ENCODE measurements around the gene HLA-DOA.

The HLA-DOA gene

GRCh38 chr6:32967151-32968091, 42.0 kb downstream of the HLA-DOA start (continued):
- TF ChIP-seq PRDM10 (tag by site-specific recombination; IDR thresholded peaks at IDR 0.05) (peak; percentile 57), PRDM2 (tag by site-specific recombination; IDR thresholded peaks at IDR 0.05; ENCODE audit: borderline replicate concordance) (no peak), ZNF558 (tag by site-specific recombination; IDR thresholded peaks at IDR 0.05) (peak; percentile 28; the same call in 1 of the 2 replicates), OVOL3 (tag by site-specific recombination; IDR thresholded peaks at IDR 0.05) (no peak), ZEB2 (tag by site-specific recombination; IDR thresholded peaks at IDR 0.05) (peak; percentile 41; the same call in 1 of the 2 replicates), ZBTB17 (tag by site-specific recombination; IDR thresholded peaks at IDR 0.05) (peak; percentile 60), ZNF600 (tag by site-specific recombination; IDR thresholded peaks at IDR 0.05) (peak; percentile 72), CTCF (tag by site-specific recombination; IDR thresholded peaks at IDR 0.05) (peak; percentile 82), ZSCAN5A (tag by site-specific recombination; IDR thresholded peaks at IDR 0.05) (no peak), ZNF580 (tag by site-specific recombination; IDR thresholded peaks at IDR 0.05) (peak; percentile 62; the same call in 1 of the 2 replicates), ZNF664 (tag by site-specific recombination; IDR thresholded peaks at IDR 0.05) (peak; percentile 70; the same call in 1 of the 2 replicates), ZNF645 (tag by site-specific recombination; IDR thresholded peaks at IDR 0.05) (no peak), ZBTB49 (tag by site-specific recombination; IDR thresholded peaks at IDR 0.05; ENCODE audit: low read depth) (no peak)
